SHP77 treated with DMSO at 0.1 percent for 48 hours (cell line): Measurements from ENCODE around the gene CPSF4L.
"Not testable (repeated sequence)": the region's sequence is repeated elsewhere in the genome, so short reads cannot be mapped to it uniquely, and the experiment has no call there.

Experiments
- DNase-seq: peaks from one replicate; lab custom pipeline; 2025; lab: John Stamatoyannopoulos, UW

CPSF4L gene

GRCh38 chr17:73261617-73261951 is at the start of gene CPSF4L:
TSS of gene CPSF4L (minus strand) at chr17:73261880. CDS start at chr17:73261818, 62 bp downstream.
- no peak for DNase-seq

GRCh38 chr17:73311428-73311780 is 49.7 kb upstream of the CPSF4L start:
- DNase-seq: no peak

GRCh38 chr17:73309727-73310596 is 48.3 kb upstream of the CPSF4L start:
- no peak for DNase-seq

- DNase-seq: not testable (repeated sequence)
Observed at GRCh38 chr17:73308959-73309358, 47.3 kb upstream of the CPSF4L start.

- no peak for DNase-seq
Observed at GRCh38 chr17:73308017-73308823, 46.5 kb upstream of the CPSF4L start.

GRCh38 chr17:73307130-73307529 is 45.5 kb upstream of the CPSF4L start:
- DNase-seq: no peak

- no peak for DNase-seq
Observed at GRCh38 chr17:73305845-73306836, 44.5 kb upstream of the CPSF4L start.

GRCh38 chr17:73304971-73305812 is 43.5 kb upstream of the CPSF4L start:
- DNase-seq: no peak

- no peak for DNase-seq
Observed at GRCh38 chr17:73304438-73304837, 42.8 kb upstream of the CPSF4L start.

GRCh38 chr17:73302189-73302588 is 40.5 kb upstream of the CPSF4L start:
- DNase-seq: no peak

GRCh38 chr17:73301369-73301768 is 39.7 kb upstream of the CPSF4L start:
- no peak for DNase-seq

GRCh38 chr17:73300392-73300791 is 38.7 kb upstream of the CPSF4L start:
- no peak for DNase-seq

- DNase-seq: no peak
Observed at GRCh38 chr17:73297934-73298861, 36.5 kb upstream of the CPSF4L start.

GRCh38 chr17:73293480-73293911 is 31.8 kb upstream of the CPSF4L start:
- DNase-seq: no peak

GRCh38 chr17:73293031-73293430 is 31.4 kb upstream of the CPSF4L start:
- no peak for DNase-seq

- no peak for DNase-seq
Observed at GRCh38 chr17:73292031-73292531, 30.4 kb upstream of the CPSF4L start.

- no peak for DNase-seq
Observed at GRCh38 chr17:73291260-73291801, 29.7 kb upstream of the CPSF4L start.

GRCh38 chr17:73290399-73291259 is 28.9 kb upstream of the CPSF4L start:
- DNase-seq: no peak
